HL-60/S4 treated with phorbol 12-myristate 13-acetate at 8.2 ng/mL for 4 days and 3 days (cell line): ENCODE data around the gene AAK1.
"Not testable (repeated sequence)": the region's sequence is repeated elsewhere in the genome, so short reads cannot be mapped to it uniquely, and the experiment has no call there.

Experiments used
- in situ Hi-C: fragments of 300-500 bp; cut with MboI; formaldehyde crosslinking; loops from 2 replicates; pipeline ENCODE4 v1.15.0; 2022; ENCODE audit warnings: low sequenced_read_pairs

AAK1 gene

DNA sequence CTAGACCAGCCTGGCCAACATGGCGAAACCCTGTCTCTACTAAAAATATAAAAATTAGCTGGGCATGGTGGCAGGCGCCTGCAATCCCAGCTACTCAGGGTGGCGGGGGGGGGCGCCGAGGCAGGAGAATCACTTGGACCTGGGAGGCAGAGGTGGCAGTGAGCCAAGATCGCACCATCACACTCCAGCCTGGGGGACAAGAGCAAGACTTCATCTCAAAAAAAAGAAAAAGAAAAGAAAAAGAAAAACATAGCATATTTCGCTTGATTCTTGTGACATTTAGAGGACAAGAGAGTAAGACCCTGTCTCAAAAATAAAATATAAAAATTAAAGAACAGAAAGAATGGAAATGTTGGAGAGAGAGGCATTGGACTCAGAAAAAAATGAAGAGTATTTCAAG lies 224.4 kb downstream of the AAK1 start:
- in situ Hi-C loops, result not testable (repeated sequence)

DNA sequence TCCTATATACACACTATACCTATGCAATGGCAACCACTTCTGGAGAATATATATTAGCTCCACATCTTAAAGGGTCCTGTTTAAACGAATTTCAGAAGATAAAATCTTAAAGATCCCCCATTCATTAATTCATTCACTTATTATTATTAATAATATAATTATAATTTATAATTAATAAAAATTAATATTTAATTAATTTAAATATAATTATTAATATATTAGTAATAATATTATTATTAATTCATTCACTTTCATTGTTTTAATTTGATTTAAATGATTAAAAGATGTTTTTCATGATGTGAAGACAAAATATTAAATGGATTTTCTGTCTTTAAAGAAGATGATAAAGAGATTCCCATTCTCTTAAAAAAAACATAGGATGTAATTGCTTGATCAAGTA lies 227.4 kb downstream of the AAK1 start:
- in situ Hi-C loops, result no loop called here
